Lower leg skin (tissue), 4 donors: ENCODE results near the gene KCNQ2. TPM values are rescaled to one million over a fixed set of nuclear protein-coding genes. Genes with fewer than 3 reads are reported as not detected.

Experiments used
- DNase-seq, 2 donors: peaks; one replicate each; pipeline ENCODE4 v3.0.0-alpha.2; 2019; ENCODE audit warnings: low spot score in 2 of 2
- H3K4me3 ChIP-seq: fragments of 200-600 bp; sonication (generic); 2 replicates; pipeline ENCODE4 v1.5.1; 2017; ENCODE audit warnings: mild to moderate bottlenecking, low read depth; ENCODE audit not compliant: poor library complexity, severe bottlenecking
- POLR2A ChIP-seq, 2 donors: fragments of 450-650 bp; IDR thresholded peaks; one replicate each; pipeline ENCODE4 v1.6.1; 2016 to 2017; ENCODE audit warnings: antibody characterized with exemption in 2 of 2, mild to moderate bottlenecking in 1 of 2, moderate library complexity in 1 of 2
- WGBS, 2 donors: methylation state at CpG; one replicate each; pipeline ENCODE4 v1.1.5; 2018; 5-methylcytosine and 5-hydroxymethylcytosine counted together
- intact Hi-C: fragments of 100-400 bp; cut with DNase I; formaldehyde crosslinking; loops from one replicate; pipeline ENCODE4 v1.15.0; 2023; ENCODE audit warnings: low total_unique reads
- total RNA-seq, 4 donors: library from RNA; depleted of rRNA; stranded (reverse); fragments of >200 nt; gene quantifications; one replicate each; pipeline ENCODE4 v1.1.0, GENCODE V29; 2016
- TF ChIP-seq, protein P1 (sequence below), 3 donors: fragments of 450-650 bp; IDR thresholded peaks; one replicate each; pipeline ENCODE4 v1.5.1; 2016; ENCODE audit warnings: antibody characterized with exemption in 3 of 3, mild to moderate bottlenecking in 3 of 3, moderate library complexity in 2 of 3

KCNQ2 gene
- total RNA-seq, 4 donors from 2014 or later: not detected

DNA sequence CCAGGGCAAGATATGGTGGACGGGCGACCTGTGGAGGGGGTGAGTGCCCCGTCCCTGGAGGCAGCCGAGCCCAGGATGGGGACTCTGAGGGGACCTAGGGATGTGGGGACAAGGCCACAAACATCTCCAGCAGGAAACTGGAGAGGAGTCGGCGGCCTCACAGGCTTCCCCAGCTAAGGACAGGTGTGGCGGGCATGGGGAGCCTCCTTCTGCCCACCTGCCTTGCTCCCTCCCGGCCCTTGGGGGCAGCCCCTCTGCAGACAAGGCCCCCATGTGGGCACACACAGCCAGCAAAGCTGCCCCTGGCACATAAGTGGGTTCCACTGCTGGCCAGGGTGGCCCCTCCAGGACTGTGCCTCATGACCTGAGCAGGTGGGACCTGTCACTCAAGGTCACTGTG, 115.9 kb downstream of the KCNQ2 start:
- WGBS, 2 donors: 92 to 96% methylated on average over 8 of the region's 8 CpGs
- intact Hi-C loops: no loop called here
- H3K4me3 ChIP-seq: no peak overlapping the region
- DNase-seq: no peak
- TF ChIP-seq, protein P1, sequence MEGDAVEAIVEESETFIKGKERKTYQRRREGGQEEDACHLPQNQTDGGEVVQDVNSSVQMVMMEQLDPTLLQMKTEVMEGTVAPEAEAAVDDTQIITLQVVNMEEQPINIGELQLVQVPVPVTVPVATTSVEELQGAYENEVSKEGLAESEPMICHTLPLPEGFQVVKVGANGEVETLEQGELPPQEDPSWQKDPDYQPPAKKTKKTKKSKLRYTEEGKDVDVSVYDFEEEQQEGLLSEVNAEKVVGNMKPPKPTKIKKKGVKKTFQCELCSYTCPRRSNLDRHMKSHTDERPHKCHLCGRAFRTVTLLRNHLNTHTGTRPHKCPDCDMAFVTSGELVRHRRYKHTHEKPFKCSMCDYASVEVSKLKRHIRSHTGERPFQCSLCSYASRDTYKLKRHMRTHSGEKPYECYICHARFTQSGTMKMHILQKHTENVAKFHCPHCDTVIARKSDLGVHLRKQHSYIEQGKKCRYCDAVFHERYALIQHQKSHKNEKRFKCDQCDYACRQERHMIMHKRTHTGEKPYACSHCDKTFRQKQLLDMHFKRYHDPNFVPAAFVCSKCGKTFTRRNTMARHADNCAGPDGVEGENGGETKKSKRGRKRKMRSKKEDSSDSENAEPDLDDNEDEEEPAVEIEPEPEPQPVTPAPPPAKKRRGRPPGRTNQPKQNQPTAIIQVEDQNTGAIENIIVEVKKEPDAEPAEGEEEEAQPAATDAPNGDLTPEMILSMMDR (IDR thresholded peaks at IDR 0.05): no peak
- no peak for TF ChIP-seq POLR2A (IDR thresholded peaks at IDR 0.05)

DNA sequence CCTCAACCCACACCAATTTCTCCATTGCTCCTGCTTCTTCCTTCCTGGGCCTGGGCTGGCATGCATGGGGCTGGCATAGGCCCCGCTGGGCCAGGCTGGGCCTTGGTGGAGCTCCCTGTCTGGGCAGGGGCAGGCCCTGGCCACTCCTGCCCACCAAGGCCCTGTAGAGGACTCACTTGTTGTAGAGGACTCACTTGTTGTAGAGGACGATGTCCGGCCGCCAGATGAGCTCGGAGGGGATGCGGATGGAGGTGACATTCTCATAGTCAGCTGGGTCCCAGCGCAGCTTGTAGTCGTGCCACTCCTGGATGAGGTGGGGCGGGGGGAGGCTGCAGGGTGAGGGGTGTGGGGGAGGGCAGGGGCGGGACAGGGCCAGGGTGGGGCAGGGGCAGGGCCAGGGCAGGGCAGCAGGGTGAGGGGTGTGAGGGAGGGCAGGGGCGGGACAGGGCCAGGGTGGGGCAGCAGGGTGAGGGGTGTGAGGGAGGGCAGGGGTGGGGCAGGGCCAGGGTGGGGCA, 116.6 kb downstream of the KCNQ2 start:
- TF ChIP-seq, protein P1 (IDR thresholded peaks at IDR 0.05): no peak
- TF ChIP-seq POLR2A (IDR thresholded peaks at IDR 0.05): no peak
- WGBS, 2 donors: 87 to 94% methylated on average over 5 to 8 of the region's 11 CpGs
- intact Hi-C loops: no loop called here
- DNase-seq: no peak
- no peak overlapping the region for H3K4me3 ChIP-seq

DNA sequence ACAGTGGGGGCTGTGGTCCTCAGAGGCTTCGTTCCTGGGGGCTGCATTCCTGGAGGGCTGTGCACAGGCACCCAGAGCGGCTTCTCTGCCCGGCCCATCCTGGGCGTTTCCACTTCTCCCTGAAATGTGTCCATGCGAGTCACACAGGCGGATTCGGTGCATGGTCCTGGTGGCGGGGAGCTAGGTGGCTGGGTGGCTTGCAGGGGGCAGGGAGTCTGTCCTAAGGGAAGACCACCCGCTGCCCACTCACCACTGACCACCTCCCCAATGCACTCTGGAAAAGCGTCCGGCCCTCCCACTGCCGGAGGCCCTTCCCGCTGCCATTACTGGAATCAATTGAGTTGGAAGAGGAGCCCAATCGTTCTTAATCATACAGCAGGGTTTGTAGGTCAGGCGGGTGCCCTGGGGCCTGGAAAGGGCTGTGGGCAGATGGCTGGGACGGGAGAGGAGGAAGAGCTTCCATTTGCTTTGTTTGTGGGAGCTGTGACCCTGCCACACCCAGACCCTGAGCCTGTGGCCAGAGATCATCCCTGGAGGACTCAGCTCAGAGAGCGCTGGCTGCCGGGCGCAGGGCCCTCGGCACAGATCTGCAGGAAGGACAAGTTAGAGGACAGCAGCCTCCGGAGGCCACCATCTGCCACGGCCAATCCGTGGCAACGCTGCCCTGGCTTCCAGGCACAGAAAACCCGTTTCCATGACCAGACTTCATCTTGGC, 117.7 kb downstream of the KCNQ2 start:
- 71 to 72% methylated on average over 24 to 25 of the region's 25 CpGs for WGBS, 2 donors
- intact Hi-C loops: no loop called here
- H3K4me3 ChIP-seq: no peak overlapping the region
- no peak for DNase-seq
- TF ChIP-seq, protein P1 (IDR thresholded peaks at IDR 0.05): no peak
- TF ChIP-seq POLR2A (IDR thresholded peaks at IDR 0.05): no peak

GRCh38 chr20:63352811-63353221, 119.6 kb downstream of the KCNQ2 start:
- DNase-seq: no peak
- 26 to 49% methylated on average over 7 to 11 of the region's 12 CpGs for WGBS, 2 donors
- H3K4me3 ChIP-seq: no peak overlapping the region
- intact Hi-C loops: no loop called here
- TF ChIP-seq, protein P1 (IDR thresholded peaks at IDR 0.05): no peak
- no peak for TF ChIP-seq POLR2A (IDR thresholded peaks at IDR 0.05)

DNA sequence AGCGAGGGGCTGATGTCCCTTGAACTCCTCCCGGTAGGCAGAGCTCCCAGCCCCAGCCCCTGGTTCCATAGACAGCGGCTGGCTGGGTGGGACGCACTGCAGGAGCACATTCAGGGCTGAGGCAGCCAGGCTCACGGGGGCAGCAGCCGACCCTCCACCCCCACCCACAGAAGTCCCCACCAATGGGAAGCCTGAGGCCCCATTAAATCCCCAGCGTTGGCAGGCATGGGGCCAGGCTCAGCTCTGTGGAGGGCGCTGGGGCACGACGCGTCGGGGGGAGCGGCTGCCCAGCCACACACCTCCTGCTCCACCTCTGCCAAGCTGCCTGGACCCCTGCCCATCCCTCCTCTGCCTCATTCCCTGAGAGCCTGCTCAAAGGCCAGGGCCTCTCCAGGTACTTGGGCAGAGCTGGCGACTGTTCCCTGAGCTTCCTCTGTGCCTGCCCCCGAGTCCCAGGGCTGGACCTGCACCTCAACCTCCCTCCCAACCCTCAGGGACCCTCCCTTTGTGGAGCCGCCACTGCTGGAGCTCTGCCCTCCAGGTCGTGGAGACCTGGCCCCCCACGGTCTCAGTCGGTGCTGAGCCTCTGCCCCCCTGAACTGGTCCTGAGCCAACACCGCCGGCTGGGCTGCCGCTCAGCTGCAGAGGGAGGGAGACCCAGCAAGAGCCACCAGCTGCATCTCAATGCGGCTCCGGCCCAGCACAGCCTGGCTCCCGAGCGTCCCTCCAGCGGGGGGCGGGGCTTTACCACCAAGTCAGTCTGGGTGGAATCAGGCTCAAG, 120.5 kb downstream of the KCNQ2 start:
- TF ChIP-seq, protein P1 (IDR thresholded peaks at IDR 0.05): no peak
- no peak for TF ChIP-seq POLR2A (IDR thresholded peaks at IDR 0.05)
- H3K4me3 ChIP-seq: no peak overlapping the region
- intact Hi-C loops: no loop called here
- no peak for DNase-seq
- WGBS, 2 donors: 15 to 31% methylated on average over 15 to 26 of the region's 28 CpGs
